AG10803 (cell line): ENCODE measurements around the gene HIVEP2.

Experiments
- DNase-seq: peaks from one replicate; pipeline ENCODE4 v3.0.0; 2010; ENCODE audit warnings: low read depth
- H3K4me3 ChIP-seq: 2 replicates; pipeline ENCODE4 v1.5.1; 2011; ENCODE audit warnings: mild to moderate bottlenecking, low read length, control low read depth
- CTCF ChIP-seq: conservative IDR thresholded peaks from 2 replicates; pipeline ENCODE4 v1.5.1; 2011; ENCODE audit warnings: mild to moderate bottlenecking, low read length, control low read depth, inconsistent platforms

Gene HIVEP2

GRCh38 chr6:142796571-142796970 lies 148.4 kb downstream of the HIVEP2 start:
- TF ChIP-seq CTCF, result no peak
- DNase-seq, result peak; percentile 83
- H3K4me3 ChIP-seq, result no peak overlapping the region

- TF ChIP-seq CTCF, result no peak
Observed at GRCh38 chr6:142796024-142796423, 149.0 kb downstream of the HIVEP2 start.

GRCh38 chr6:142794424-142794823 lies 150.6 kb downstream of the HIVEP2 start:
- no peak for DNase-seq
- no peak overlapping the region for H3K4me3 ChIP-seq
- no peak for TF ChIP-seq CTCF

More at GRCh38 chr6:142796024-142796423, 149.0 kb downstream of the HIVEP2 start:
- DNase-seq, result no peak
- no peak overlapping the region for H3K4me3 ChIP-seq

GRCh38 chr6:142790257-142790656 lies 154.7 kb downstream of the HIVEP2 start:
- no peak for TF ChIP-seq CTCF
- no peak for DNase-seq
- no peak overlapping the region for H3K4me3 ChIP-seq

GRCh38 chr6:142787422-142787821 lies 157.6 kb downstream of the HIVEP2 start:
- no peak for DNase-seq
- no peak overlapping the region for H3K4me3 ChIP-seq
- no peak for TF ChIP-seq CTCF

GRCh38 chr6:142786476-142786875 lies 158.5 kb downstream of the HIVEP2 start:
- TF ChIP-seq CTCF, result no peak
- no peak overlapping the region for H3K4me3 ChIP-seq
- DNase-seq, result no peak

GRCh38 chr6:142784344-142784743 lies 160.6 kb downstream of the HIVEP2 start:
- DNase-seq, result no peak
- TF ChIP-seq CTCF, result no peak
- no peak overlapping the region for H3K4me3 ChIP-seq
